Mucosa of gallbladder (tissue), 1 donor: ENCODE data around the gene MRGPRG. TPM values are rescaled to one million over a fixed set of nuclear protein-coding genes. Genes with fewer than 3 reads are reported as not detected.

Experiments used
- DNase-seq: peaks from one replicate; pipeline ENCODE4 v3.0.0-alpha.2; 2020; ENCODE audit warnings: low spot score
- total RNA-seq: library from RNA; stranded (reverse); gene quantifications from one replicate; pipeline ENCODE4 v1.2.1, GENCODE V29; 2021
- donor health status: DM: no; HTN: no; CAD: no.

The MRGPRG gene
- total RNA-seq, 1 donor from 2014 or later = not detected

GRCh38 chr11:3195251-3196160 is 23.1 kb downstream of the MRGPRG start:
- no peak for DNase-seq

GRCh38 chr11:3194016-3194816 is 24.4 kb downstream of the MRGPRG start:
- no peak for DNase-seq

GRCh38 chr11:3193373-3194015 is 25.1 kb downstream of the MRGPRG start:
- no peak for DNase-seq

GRCh38 chr11:3192511-3193372 is 25.9 kb downstream of the MRGPRG start:
- no peak for DNase-seq

- DNase-seq = no peak
These were observed 26.9 kb downstream of the MRGPRG start for GRCh38 chr11:3191586-3192324.

- no peak for DNase-seq
These were observed 28.0 kb downstream of the MRGPRG start for GRCh38 chr11:3190600-3190999.

- no peak for DNase-seq
These were observed 28.6 kb downstream of the MRGPRG start for GRCh38 chr11:3189886-3190583.

- DNase-seq = no peak
These were observed 29.3 kb downstream of the MRGPRG start for GRCh38 chr11:3189196-3189843.

GRCh38 chr11:3188496-3189195 is 30.0 kb downstream of the MRGPRG start:
- DNase-seq = no peak

GRCh38 chr11:3186166-3186953 is 32.3 kb downstream of the MRGPRG start:
- DNase-seq = no peak

GRCh38 chr11:3184732-3185347 is 33.8 kb downstream of the MRGPRG start:
- DNase-seq = no peak

- no peak for DNase-seq
These were observed 35.1 kb downstream of the MRGPRG start for GRCh38 chr11:3183523-3183922.

- no peak for DNase-seq
These were observed 36.2 kb downstream of the MRGPRG start for GRCh38 chr11:3182462-3182852.

- DNase-seq = no peak
These were observed 36.7 kb downstream of the MRGPRG start for GRCh38 chr11:3181725-3182461.

- DNase-seq = no peak
These were observed 37.7 kb downstream of the MRGPRG start for GRCh38 chr11:3180869-3181268.

- no peak for DNase-seq
These were observed 40.3 kb downstream of the MRGPRG start for GRCh38 chr11:3178349-3178748.

GRCh38 chr11:3177931-3178330 is 40.7 kb downstream of the MRGPRG start:
- no peak for DNase-seq
